ENCODE data around the gene B3GNT9.

- no peak for TF ChIP-seq CTCF (IDR thresholded peaks at IDR 0.05)
- no peak for TF ChIP-seq POLR2A (IDR thresholded peaks at IDR 0.05)
These were observed 36.5 kb upstream of the B3GNT9 start for GRCh38 chr16:67187175-67187890.
